MM.1S (cell line): ENCODE measurements around the gene AP2M1.

Experiments
- EZH2 ChIP-seq: fragments of 300-600 bp; sonication (generic); optimal IDR thresholded peaks from 2 replicates; pipeline ENCODE3; 2017; ENCODE audit warnings: low read depth, mild to moderate bottlenecking, antibody characterized with exemption, low read length, mixed read lengths
- EZH2phosphoT487 ChIP-seq: fragments of 300-600 bp; sonication (generic); IDR thresholded peaks from 2 replicates; pipeline ENCODE4 v1.6.1; 2018; ENCODE audit warnings: antibody characterized with exemption, low read length
- TF ChIP-seq, protein P1 (sequence below): fragments of 300-600 bp; sonication (generic); IDR thresholded peaks from 2 replicates; pipeline ENCODE4 v1.5.1; 2016; ENCODE audit warnings: antibody characterized with exemption, low read length, mixed read lengths

DNA sequence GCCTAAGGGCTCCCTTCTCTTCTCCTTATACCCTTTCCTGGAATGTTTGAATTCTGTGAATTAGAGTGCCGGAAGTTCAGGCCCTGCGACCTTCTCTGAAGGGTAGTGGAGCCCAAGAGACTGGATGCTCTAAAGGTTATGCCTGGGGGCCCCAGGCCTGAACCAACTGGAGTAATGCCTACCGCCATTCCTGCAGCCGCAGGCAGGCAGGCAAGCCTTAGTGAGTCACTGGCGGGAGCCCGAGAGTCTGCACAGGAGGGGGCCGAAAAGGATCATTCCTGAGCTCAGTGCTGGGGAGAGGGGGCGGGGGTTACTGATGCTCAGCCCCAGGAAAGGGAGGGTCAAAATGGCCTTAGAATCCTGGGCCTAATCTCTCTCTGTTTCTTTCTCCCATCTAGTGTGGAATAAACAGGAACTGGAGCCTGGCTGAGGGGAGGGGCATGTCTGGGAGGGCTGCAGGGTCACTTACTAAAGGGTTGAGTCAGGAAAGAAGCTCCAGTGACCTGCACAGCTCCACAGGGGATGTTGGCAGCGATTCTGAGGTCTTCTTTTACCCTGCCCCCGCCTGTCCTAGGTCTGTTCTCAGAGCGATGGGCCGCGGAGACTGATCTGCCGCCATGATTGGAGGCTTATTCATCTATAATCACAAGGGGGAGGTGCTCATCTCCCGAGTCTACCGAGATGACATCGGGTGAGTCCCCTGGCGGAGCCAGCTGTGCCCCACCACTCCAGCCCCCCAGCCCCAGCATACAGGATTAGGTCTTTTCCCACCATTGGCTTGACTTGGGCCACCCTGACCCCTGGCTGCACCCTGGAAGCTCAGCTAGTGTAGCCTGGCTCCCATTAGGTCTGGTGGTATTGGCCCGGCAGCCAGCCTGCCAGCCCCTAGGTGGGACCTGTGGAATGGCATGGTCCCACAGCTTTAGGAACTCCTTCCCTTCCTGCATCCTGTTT, 2.0 kb downstream of the AP2M1 start:
- no peak for TF ChIP-seq EZH2
- TF ChIP-seq, protein P1, sequence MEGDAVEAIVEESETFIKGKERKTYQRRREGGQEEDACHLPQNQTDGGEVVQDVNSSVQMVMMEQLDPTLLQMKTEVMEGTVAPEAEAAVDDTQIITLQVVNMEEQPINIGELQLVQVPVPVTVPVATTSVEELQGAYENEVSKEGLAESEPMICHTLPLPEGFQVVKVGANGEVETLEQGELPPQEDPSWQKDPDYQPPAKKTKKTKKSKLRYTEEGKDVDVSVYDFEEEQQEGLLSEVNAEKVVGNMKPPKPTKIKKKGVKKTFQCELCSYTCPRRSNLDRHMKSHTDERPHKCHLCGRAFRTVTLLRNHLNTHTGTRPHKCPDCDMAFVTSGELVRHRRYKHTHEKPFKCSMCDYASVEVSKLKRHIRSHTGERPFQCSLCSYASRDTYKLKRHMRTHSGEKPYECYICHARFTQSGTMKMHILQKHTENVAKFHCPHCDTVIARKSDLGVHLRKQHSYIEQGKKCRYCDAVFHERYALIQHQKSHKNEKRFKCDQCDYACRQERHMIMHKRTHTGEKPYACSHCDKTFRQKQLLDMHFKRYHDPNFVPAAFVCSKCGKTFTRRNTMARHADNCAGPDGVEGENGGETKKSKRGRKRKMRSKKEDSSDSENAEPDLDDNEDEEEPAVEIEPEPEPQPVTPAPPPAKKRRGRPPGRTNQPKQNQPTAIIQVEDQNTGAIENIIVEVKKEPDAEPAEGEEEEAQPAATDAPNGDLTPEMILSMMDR: no peak
- TF ChIP-seq EZH2phosphoT487: no peak
